Vagina (tissue), 2 donors: ENCODE data around the gene LYRM1. TPM values are rescaled to one million over a fixed set of nuclear protein-coding genes. Genes with fewer than 3 reads are reported as not detected.

Source experiments
- DNase-seq, 2 donors: peaks; one replicate each; pipeline ENCODE4 v3.0.0-alpha.2; 2017; ENCODE audit errors: extremely low spot score in 2 of 2
- H3K27ac ChIP-seq: fragments of 200-600 bp; sonication (generic); one replicate; pipeline ENCODE4 v1.5.1; 2019
- H3K27me3 ChIP-seq: fragments of 200-600 bp; sonication (generic); one replicate; pipeline ENCODE4 v1.5.1; 2019
- H3K36me3 ChIP-seq, 2 donors: fragments of 200-600 bp; sonication (generic); one replicate each; pipeline ENCODE4 v1.5.1; 2017 to 2019
- H3K4me1 ChIP-seq: fragments of 200-600 bp; sonication (generic); one replicate; pipeline ENCODE4 v1.5.1; 2019
- H3K4me3 ChIP-seq, 2 donors: fragments of 200-600 bp; sonication (generic); 1 replicate in 1 of 2; 2 replicates in 1 of 2; pipeline ENCODE4 v1.5.1; 2016 to 2019
- H3K9me3 ChIP-seq: fragments of 200-600 bp; sonication (generic); one replicate; pipeline ENCODE4 v1.5.1; 2019
- POLR2A ChIP-seq, 2 donors: fragments of 450-650 bp; IDR thresholded peaks; one replicate each; pipeline ENCODE4 v1.6.1; 2017; ENCODE audit warnings: antibody characterized with exemption in 2 of 2, mild to moderate bottlenecking in 2 of 2, moderate library complexity in 2 of 2
- POLR2AphosphoS5 ChIP-seq, 2 donors: sonication (generic); formaldehyde crosslinking; IDR thresholded peaks; one replicate each; pipeline ENCODE4 v1.9.0; 2017; ENCODE audit warnings: antibody characterized with exemption in 2 of 2, mild to moderate bottlenecking in 2 of 2, low read depth in 1 of 2; ENCODE audit not compliant: insufficient read depth in 1 of 2
- intact Hi-C: fragments of 100-400 bp; cut with DNase I; formaldehyde crosslinking; loops from one replicate; pipeline ENCODE4 v1.15.1; 2023
- total RNA-seq: library from RNA; depleted of rRNA; stranded (reverse); fragments of >200 nt; gene quantifications from one replicate; pipeline ENCODE4 v1.2.3, GENCODE V29; 2016
- TF ChIP-seq, protein P1 (sequence below), 3 experiments: fragments of 450-650 bp in 2 of 3; fragments of 200-600 bp in 1 of 3; sonication (generic) in 1 of 3; IDR thresholded peaks; one replicate each; pipeline ENCODE4 v1.5.1; 2017 to 2019; ENCODE audit warnings: antibody characterized with exemption in 3 of 3, mild to moderate bottlenecking in 2 of 3, moderate library complexity in 2 of 3

LYRM1 gene
- total RNA-seq, 1 donor from 2014 or later, result 23.6 TPM

DNA sequence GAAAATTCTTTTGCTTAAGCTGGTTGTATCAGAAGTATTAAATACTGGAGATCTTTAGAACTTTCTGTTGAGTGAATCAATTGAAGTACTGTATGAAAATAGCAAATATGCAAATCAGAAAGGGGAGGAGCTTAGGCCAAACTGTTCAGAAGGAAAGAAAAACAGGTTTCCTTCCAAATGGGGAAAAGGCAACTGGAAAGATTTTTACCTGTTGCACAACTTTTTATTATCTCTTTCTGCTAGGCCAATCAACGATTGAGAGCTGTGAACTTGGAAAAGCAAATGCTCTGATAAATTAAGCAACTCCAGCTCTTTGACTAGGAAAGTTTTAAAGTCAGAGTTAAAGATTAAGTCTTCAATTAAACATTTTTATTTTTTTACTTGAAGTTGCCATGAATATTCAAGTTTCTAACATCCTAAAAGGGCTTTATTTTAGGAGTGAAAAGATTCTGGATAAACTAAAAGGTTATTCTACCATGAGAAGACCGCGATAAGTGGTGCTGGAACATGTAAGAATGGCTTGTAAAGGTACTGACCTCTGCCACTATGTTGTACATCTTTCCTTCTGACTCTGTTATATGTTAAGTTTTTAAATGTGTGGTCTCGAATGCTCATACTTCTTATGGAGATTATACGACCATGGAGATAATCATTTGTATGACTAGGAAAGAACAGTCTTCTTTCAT, 16.9 kb upstream of the LYRM1 start:
- no peak for DNase-seq
- Histone ChIP-seq H3K27ac (peak overlapping the region; percentile 42), H3K27me3 (no peaks in the 10 kb centered on the region), H3K9me3 (no peaks in the 10 kb centered on the region), H3K4me3 (no peak overlapping the region), H3K4me1 (peaks cover 61% of the 10 kb centered on the region), H3K36me3 (no peaks in the 10 kb centered on the region)
- TF ChIP-seq POLR2A (IDR thresholded peaks at IDR 0.05), result no peak
- TF ChIP-seq, protein P1, sequence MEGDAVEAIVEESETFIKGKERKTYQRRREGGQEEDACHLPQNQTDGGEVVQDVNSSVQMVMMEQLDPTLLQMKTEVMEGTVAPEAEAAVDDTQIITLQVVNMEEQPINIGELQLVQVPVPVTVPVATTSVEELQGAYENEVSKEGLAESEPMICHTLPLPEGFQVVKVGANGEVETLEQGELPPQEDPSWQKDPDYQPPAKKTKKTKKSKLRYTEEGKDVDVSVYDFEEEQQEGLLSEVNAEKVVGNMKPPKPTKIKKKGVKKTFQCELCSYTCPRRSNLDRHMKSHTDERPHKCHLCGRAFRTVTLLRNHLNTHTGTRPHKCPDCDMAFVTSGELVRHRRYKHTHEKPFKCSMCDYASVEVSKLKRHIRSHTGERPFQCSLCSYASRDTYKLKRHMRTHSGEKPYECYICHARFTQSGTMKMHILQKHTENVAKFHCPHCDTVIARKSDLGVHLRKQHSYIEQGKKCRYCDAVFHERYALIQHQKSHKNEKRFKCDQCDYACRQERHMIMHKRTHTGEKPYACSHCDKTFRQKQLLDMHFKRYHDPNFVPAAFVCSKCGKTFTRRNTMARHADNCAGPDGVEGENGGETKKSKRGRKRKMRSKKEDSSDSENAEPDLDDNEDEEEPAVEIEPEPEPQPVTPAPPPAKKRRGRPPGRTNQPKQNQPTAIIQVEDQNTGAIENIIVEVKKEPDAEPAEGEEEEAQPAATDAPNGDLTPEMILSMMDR (IDR thresholded peaks at IDR 0.05), result no peak
- peak in 1 of 2 donors; percentile 42 for TF ChIP-seq POLR2AphosphoS5 (IDR thresholded peaks at IDR 0.05; ENCODE audit: insufficient read depth in 1 of 2, low read depth in 1 of 2)
- intact Hi-C loops, result no loop called here

DNA sequence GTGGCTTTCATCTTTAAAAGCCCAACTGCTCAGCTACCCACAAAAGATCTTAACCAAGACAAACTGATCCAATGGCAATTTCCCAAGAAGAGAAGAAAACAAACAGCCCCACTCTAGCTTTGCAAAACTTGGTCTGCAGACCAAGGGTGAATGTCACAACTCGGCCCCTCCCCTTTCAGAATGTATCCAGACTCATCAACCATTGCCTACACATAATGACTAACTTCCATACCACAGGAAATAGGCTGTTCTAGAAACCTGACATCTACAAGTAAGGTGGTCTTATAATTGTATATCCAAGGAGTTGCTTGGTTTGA, 16.4 kb upstream of the LYRM1 start:
- Histone ChIP-seq H3K36me3 (no peaks in the 10 kb centered on the region), H3K4me3 (no peak overlapping the region), H3K27ac (peak overlapping the region; percentile 42), H3K4me1 (peaks cover 56% of the 10 kb centered on the region), H3K27me3 (no peaks in the 10 kb centered on the region), H3K9me3 (no peaks in the 10 kb centered on the region)
- TF ChIP-seq POLR2A (IDR thresholded peaks at IDR 0.05) (no peak), POLR2AphosphoS5 (IDR thresholded peaks at IDR 0.05; ENCODE audit: insufficient read depth in 1 of 2, low read depth in 1 of 2) (no peak)
- TF ChIP-seq, protein P1 (IDR thresholded peaks at IDR 0.05), result no peak
- DNase-seq, result no peak
- intact Hi-C loops, result no loop called here

DNA sequence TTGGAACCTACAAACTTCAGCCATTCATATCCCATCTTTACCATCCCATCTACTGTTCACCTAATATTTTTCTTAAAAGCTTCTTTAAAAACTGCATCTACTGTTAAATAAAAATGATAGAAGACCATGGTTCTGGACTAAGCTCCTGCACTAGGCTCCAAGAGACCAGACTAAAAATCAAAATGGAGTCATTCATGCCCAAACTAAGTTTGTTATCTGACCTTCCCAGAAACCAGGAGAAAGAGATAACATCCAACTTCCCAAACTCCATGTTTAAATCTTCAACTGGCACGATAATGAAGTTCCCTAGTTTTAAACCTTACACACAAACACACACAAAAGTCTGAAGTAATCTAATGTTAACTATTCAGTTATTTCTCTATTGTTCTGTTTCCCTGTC, 14.3 kb upstream of the LYRM1 start:
- H3K27me3 ChIP-seq, result no peaks in the 10 kb centered on the region
- peaks cover 42% of the 10 kb centered on the region for H3K4me1 ChIP-seq
- TF ChIP-seq POLR2A (IDR thresholded peaks at IDR 0.05), result no peak
- TF ChIP-seq, protein P1 (IDR thresholded peaks at IDR 0.05), result no peak
- TF ChIP-seq POLR2AphosphoS5 (IDR thresholded peaks at IDR 0.05; ENCODE audit: insufficient read depth in 1 of 2, low read depth in 1 of 2), result no peak
- no peak overlapping the region for H3K4me3 ChIP-seq
- no peaks in the 10 kb centered on the region for H3K9me3 ChIP-seq
- no peak for DNase-seq
- no peak overlapping the region for H3K27ac ChIP-seq
- intact Hi-C loops, result no loop called here
- no peaks in the 10 kb centered on the region for H3K36me3 ChIP-seq

DNA sequence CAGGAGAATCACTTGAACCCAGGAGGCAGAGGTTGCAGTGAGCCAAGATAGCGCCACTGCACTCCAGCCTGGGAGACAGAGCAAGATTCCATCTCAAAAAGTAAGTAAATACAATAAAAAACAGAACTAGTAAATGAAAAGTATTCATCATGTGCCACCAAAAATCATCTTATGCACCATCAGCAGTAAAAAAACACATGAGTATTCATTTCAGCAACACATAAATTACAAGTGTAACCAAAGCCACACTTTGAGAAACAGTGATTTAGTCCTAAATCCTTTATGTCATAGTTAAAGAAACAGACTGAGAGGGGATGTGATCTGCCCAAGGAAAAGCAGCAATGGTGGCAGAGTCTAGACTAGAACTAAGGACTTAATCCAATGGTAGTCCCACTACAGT, 13.4 kb upstream of the LYRM1 start:
- intact Hi-C loops, result no loop called here
- Histone ChIP-seq H3K36me3 (peaks cover 0 to 2% of the 10 kb centered on the region in 2 donors), H3K27ac (no peak overlapping the region), H3K9me3 (no peaks in the 10 kb centered on the region), H3K27me3 (no peaks in the 10 kb centered on the region), H3K4me3 (no peak overlapping the region), H3K4me1 (peaks cover 33% of the 10 kb centered on the region)
- TF ChIP-seq POLR2A (IDR thresholded peaks at IDR 0.05), result no peak
- no peak for TF ChIP-seq POLR2AphosphoS5 (IDR thresholded peaks at IDR 0.05; ENCODE audit: insufficient read depth in 1 of 2, low read depth in 1 of 2)
- TF ChIP-seq, protein P1 (IDR thresholded peaks at IDR 0.05), result no peak
- DNase-seq, result no peak

DNA sequence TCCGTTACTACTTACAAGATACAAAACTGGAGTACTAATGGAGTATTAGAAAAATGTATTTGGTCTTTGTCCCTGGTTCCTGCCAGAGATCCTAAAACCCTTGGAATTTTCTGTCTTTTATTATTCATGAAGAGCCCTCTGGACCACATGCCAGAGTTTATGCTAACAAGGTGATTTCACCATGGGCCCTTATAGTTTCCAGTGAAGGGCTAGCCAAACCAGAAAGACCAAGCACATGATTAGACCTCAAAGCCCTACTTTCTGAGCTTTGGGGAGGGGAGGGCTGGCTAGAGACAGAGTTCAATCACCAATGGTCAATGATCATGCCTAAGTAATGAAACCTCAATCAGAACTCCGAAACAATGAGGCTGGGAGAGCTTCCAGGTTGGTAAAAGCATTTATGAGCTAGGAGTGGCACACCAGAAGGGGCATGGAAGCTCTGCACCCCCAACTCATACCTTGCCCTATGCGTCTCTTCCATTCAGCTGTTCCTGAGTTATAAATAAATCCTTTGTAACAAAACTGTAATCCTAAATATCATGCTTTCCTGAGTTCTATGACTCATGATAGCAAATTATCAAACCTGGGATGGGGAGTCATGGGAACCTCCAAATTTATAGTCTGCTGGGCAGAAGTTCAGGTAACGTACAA, 10.8 kb upstream of the LYRM1 start:
- no peaks in the 10 kb centered on the region for H3K27me3 ChIP-seq
- no peak for DNase-seq
- TF ChIP-seq, protein P1 (IDR thresholded peaks at IDR 0.05), result no peak
- TF ChIP-seq POLR2AphosphoS5 (IDR thresholded peaks at IDR 0.05; ENCODE audit: insufficient read depth in 1 of 2, low read depth in 1 of 2) (no peak), POLR2A (IDR thresholded peaks at IDR 0.05) (no peak)
- H3K4me1 ChIP-seq, result peaks cover 9% of the 10 kb centered on the region
- H3K4me3 ChIP-seq, result no peak overlapping the region
- intact Hi-C loops, result no loop called here
- peaks cover 0 to 9% of the 10 kb centered on the region in 2 donors for H3K36me3 ChIP-seq
- H3K27ac ChIP-seq, result no peak overlapping the region
- no peaks in the 10 kb centered on the region for H3K9me3 ChIP-seq
